ENCODE measurements around the gene CCDC77. TPM values are rescaled to one million over a fixed set of nuclear protein-coding genes. Genes with fewer than 3 reads are reported as not detected.
"Not testable (repeated sequence)": the region's sequence is repeated elsewhere in the genome, so short reads cannot be mapped to it uniquely, and the experiment has no call there.

CCDC77 gene
- total RNA-seq, 1 donor from 2014 or later = 5.7 TPM

DNA sequence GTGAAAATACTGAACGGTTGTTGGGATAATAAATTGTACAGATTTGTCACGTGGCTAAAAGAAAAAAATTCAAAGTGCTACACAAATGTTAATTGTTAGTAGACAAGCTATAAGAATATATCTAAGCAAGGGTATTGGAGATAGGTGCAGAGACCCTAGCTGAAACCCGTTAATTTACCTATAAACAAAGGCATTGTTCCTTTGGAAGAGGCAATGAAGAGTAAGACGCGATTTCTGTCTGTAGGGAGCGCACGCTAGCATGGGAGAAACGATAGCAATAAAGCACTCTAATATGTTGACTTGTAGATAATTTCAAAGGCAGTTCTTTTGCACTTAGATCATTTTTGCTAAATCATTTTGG, 565 bp downstream of the CCDC77 start:
- Histone ChIP-seq H3K36me3 (no peaks in the 10 kb centered on the region), H3K27ac (peak overlapping the region; percentile 76), H3K27me3 (no peaks in the 10 kb centered on the region), H3K4me3 (peak overlapping the region; percentile 90), H3K9me3 (no peaks in the 10 kb centered on the region), H3K4me1 (peaks cover 13% of the 10 kb centered on the region)
- TF ChIP-seq, protein P1, sequence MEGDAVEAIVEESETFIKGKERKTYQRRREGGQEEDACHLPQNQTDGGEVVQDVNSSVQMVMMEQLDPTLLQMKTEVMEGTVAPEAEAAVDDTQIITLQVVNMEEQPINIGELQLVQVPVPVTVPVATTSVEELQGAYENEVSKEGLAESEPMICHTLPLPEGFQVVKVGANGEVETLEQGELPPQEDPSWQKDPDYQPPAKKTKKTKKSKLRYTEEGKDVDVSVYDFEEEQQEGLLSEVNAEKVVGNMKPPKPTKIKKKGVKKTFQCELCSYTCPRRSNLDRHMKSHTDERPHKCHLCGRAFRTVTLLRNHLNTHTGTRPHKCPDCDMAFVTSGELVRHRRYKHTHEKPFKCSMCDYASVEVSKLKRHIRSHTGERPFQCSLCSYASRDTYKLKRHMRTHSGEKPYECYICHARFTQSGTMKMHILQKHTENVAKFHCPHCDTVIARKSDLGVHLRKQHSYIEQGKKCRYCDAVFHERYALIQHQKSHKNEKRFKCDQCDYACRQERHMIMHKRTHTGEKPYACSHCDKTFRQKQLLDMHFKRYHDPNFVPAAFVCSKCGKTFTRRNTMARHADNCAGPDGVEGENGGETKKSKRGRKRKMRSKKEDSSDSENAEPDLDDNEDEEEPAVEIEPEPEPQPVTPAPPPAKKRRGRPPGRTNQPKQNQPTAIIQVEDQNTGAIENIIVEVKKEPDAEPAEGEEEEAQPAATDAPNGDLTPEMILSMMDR (IDR thresholded peaks at IDR 0.05) = no peak
- ATAC-seq = no peak
- DNase-seq = no peak
- intact Hi-C loops (cut with DNase I) = no loop called here

DNA sequence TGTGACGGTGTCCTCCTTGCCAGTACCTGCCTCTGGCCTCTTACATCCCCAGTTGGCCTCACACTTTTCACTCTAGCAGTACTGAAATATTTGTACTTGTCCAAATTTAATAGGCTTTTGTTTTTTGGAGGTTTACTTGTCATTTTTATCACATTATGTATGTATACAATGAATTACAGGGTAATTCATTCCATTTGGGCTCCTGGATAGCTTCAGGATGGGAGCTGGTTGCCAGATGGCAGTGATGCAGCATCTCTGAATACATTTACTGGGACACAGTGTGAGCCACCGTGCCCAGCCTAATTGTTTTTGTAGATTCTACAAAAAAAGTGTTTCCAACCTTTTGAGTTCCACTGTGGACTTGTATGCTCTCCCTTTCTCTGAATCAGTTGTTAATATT, 13.4 kb downstream of the CCDC77 start:
- no peaks in the 10 kb centered on the region for H3K27me3 ChIP-seq
- ATAC-seq (no peak), DNase-seq (no peak)
- no peak overlapping the region for H3K4me3 ChIP-seq
- H3K9me3 ChIP-seq = no peaks in the 10 kb centered on the region
- no peak overlapping the region for H3K27ac ChIP-seq
- intact Hi-C loops (cut with DNase I) = no loop called here
- peaks cover 55% of the 10 kb centered on the region for H3K36me3 ChIP-seq
- TF ChIP-seq, protein P1 (IDR thresholded peaks at IDR 0.05) = no peak
- no peaks in the 10 kb centered on the region for H3K4me1 ChIP-seq

DNA sequence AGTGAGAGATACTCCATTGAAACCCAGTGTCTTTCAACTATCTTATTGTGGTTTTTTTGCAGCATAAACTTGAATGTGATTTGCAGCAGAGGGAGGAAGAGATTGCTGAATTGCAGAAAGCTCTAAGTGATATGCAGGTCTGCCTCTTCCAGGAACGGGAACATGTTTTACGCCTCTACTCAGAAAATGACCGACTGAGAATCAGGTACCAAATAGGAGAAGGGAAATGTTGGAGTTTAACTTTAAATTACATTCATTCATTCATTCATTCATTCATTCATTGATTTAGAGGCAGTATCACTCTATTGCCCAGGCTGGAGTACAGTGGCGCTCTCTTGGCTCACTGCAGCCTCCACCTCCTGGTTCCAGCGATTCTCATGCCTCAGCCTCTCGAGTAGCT, 17.0 kb downstream of the CCDC77 start:
- ATAC-seq (no peak), DNase-seq (no peak)
- H3K4me3 ChIP-seq = no peak overlapping the region
- no peaks in the 10 kb centered on the region for H3K9me3 ChIP-seq
- H3K36me3 ChIP-seq = peaks cover 31% of the 10 kb centered on the region
- no peak overlapping the region for H3K27ac ChIP-seq
- no peaks in the 10 kb centered on the region for H3K4me1 ChIP-seq
- no peaks in the 10 kb centered on the region for H3K27me3 ChIP-seq
- TF ChIP-seq, protein P1 (IDR thresholded peaks at IDR 0.05) = no peak
- intact Hi-C loops (cut with DNase I) = no loop called here

DNA sequence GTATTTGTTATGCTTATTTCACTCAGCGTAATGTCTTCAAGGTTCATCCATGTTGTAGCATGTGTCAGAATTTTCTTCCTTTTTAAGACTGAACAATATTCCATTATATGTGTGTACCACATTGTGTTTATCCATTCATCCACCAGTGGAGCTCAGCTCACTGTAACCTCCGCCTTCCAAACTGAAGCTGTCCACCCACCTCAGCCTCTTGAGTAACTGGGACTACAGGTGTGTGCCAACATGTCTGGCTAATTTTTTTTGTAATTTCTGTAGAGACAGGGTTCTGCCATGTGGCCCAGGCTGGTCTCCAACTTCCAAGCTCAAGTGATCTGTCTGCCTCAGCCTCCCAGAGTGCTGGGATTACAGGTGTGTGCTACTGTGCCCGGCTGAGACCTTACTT, 21.1 kb downstream of the CCDC77 start:
- no peak overlapping the region for H3K27ac ChIP-seq
- H3K36me3 ChIP-seq = peaks cover 18% of the 10 kb centered on the region
- no peaks in the 10 kb centered on the region for H3K9me3 ChIP-seq
- intact Hi-C loops (cut with DNase I) = no loop called here
- H3K27me3 ChIP-seq = no peaks in the 10 kb centered on the region
- ATAC-seq (no peak), DNase-seq (no peak)
- no peak overlapping the region for H3K4me3 ChIP-seq
- no peaks in the 10 kb centered on the region for H3K4me1 ChIP-seq
- TF ChIP-seq, protein P1 (IDR thresholded peaks at IDR 0.05) = no peak

DNA sequence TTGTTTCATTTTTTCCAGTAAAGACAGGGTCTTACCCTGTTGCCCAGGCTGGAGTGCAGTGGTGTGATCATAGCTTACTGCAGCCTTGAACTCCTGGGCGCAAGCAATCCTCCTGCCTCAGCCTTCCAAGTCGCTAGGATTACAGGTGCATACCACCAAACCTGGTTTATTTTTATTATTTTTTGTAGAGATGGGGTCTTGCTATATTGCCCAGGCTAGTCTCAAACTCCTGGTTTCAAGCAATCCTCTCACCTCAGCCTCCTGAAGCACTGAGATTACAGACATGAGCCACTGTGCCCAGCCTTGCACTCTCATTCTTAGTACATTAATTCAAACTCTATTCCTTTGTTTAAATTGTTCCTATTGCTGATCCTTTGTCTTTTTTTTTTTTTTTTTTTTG, 34.3 kb downstream of the CCDC77 start:
- H3K9me3 ChIP-seq; DNase-seq; ATAC-seq; H3K4me3 ChIP-seq; H3K27me3 ChIP-seq; H3K4me1 ChIP-seq; H3K27ac ChIP-seq; intact Hi-C loops (cut with DNase I): not testable (repeated sequence)
- peaks cover 73% of the 10 kb centered on the region for H3K36me3 ChIP-seq

DNA sequence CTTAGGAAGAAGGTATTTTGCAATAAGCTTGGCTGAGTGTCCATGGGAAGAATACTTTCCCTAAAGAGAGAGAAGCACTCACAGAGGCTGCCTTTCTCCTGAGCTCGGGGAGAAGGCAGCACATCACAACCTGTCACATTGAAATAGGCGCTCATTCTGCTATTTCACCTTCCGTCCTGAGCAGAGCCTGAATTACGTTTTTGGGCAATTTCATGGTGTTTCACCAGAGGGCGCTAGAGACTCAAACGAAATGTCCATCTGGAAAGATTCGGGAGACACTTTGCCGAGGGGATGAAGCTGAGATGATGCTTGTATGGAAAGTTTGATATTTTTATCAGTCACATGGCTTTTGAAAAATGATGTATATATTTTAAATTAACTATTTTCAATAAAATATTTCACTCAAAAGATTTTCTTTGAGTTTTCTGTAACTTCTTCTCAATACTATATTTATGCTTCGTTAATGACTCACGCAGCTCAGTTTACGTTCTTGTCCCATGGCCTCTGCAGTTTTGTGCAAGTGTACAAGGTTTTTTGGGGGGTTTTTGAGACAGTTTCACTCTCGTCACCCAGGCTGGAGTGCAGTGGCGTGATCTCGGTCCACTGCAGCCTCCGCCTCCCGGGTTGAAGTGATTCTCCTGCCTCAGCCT, 40.9 kb downstream of the CCDC77 start:
- TF ChIP-seq, protein P1 (IDR thresholded peaks at IDR 0.05) = peak; percentile 76
- DNase-seq = no peak
- intact Hi-C loops (cut with DNase I) = no loop called here
- Histone ChIP-seq H3K36me3 (peaks cover 19% of the 10 kb centered on the region), H3K4me3 (no peak overlapping the region), H3K9me3 (no peaks in the 10 kb centered on the region), H3K4me1 (no peaks in the 10 kb centered on the region), H3K27me3 (no peaks in the 10 kb centered on the region), H3K27ac (no peak overlapping the region)
- ATAC-seq = peak; percentile 74

All from upper lobe of right lung (tissue), 1 donor.